CD4-positive, alpha-beta memory T cell (primary cell): ENCODE measurements around the gene CLUH. TPM values are rescaled to one million over a fixed set of nuclear protein-coding genes. Genes with fewer than 3 reads are reported as not detected.

Experiments used
- CTCF ChIA-PET: fragments of 350-600 bp; sonication (Branson Sonifier 250); formaldehyde crosslinking; loops from one replicate; lab custom pipeline; 2021; ENCODE audit warnings: inconsistent platforms; ENCODE audit not compliant: partially characterized antibody; lab: Charles Lee
- POLR2A ChIA-PET: fragments of 350-600 bp; sonication (Branson Sonifier 250); formaldehyde crosslinking; loops from one replicate; lab custom pipeline; 2021; ENCODE audit not compliant: partially characterized antibody; lab: Charles Lee
- DNase-seq, 5 donors: peaks; one replicate each; pipeline versions ENCODE4 v3.0.0 to v3.0.0-alpha.2; 2020 to 2022; ENCODE audit warnings: mixed read lengths in 1 of 5
- H3K27ac ChIP-seq: one replicate; pipeline ENCODE4 v1.7.0; 2013; ENCODE audit warnings: low read depth, low read length
- H3K27me3 ChIP-seq: 2 replicates; pipeline ENCODE4 v1.7.0; 2013; ENCODE audit warnings: mild to moderate bottlenecking, low read length, moderate library complexity; ENCODE audit not compliant: insufficient read depth
- H3K36me3 ChIP-seq: 2 replicates; pipeline ENCODE4 v1.7.0; 2013; ENCODE audit warnings: mild to moderate bottlenecking, low read length, moderate library complexity; ENCODE audit not compliant: insufficient read depth
- H3K4me1 ChIP-seq: 2 replicates; pipeline ENCODE4 v1.7.0; 2013; ENCODE audit warnings: mild to moderate bottlenecking, low read length, moderate library complexity; ENCODE audit not compliant: insufficient read depth
- H3K4me3 ChIP-seq, 2 donors: one replicate each; pipeline ENCODE4 v1.7.0; 2013; ENCODE audit warnings: low read length in 2 of 2, mild to moderate bottlenecking in 1 of 2
- H3K9me3 ChIP-seq, 2 donors: one replicate each; pipeline ENCODE4 v1.7.0; 2013; ENCODE audit warnings: low read length in 2 of 2, control low read depth in 1 of 2; ENCODE audit not compliant: control insufficient read depth in 1 of 2
- H3K27ac Mint-ChIP-seq, 7 donors: one replicate each; pipeline ENCODE4 v1.8.0; 2020 to 2021; ENCODE audit warnings: mixed read lengths in 7 of 7, mild to moderate bottlenecking in 6 of 7, inconsistent platforms in 3 of 7, moderate library complexity in 3 of 7
- H3K27me3 Mint-ChIP-seq, 2 donors: one replicate each; pipeline ENCODE4 v1.8.0; 2020 to 2021; ENCODE audit warnings: mixed read lengths in 2 of 2
- H3K36me3 Mint-ChIP-seq, 2 donors: one replicate each; pipeline ENCODE4 v1.8.0; 2020 to 2021; ENCODE audit warnings: mixed read lengths in 2 of 2, inconsistent platforms in 1 of 2, mild to moderate bottlenecking in 1 of 2
- H3K4me1 Mint-ChIP-seq, 4 donors: one replicate each; pipeline ENCODE4 v1.8.0; 2020 to 2021; ENCODE audit warnings: mixed read lengths in 4 of 4, mild to moderate bottlenecking in 1 of 4
- H3K4me3 Mint-ChIP-seq, 8 donors: one replicate each; pipeline ENCODE4 v1.8.0; 2020 to 2021; ENCODE audit warnings: mixed read lengths in 8 of 8, mild to moderate bottlenecking in 7 of 8, moderate library complexity in 6 of 8, inconsistent platforms in 3 of 8
- H3K9me3 Mint-ChIP-seq, 8 donors: one replicate each; pipeline ENCODE4 v1.8.0; 2020 to 2021; ENCODE audit warnings: mixed read lengths in 8 of 8, mild to moderate bottlenecking in 5 of 8, inconsistent platforms in 3 of 8, moderate library complexity in 1 of 8
- intact Hi-C: fragments of 100-400 bp; cut with micrococcal nuclease; formaldehyde crosslinking; loops from one replicate; pipeline ENCODE4 v1.15.1; 2023
- polyA plus RNA-seq, 2 donors: library from polyadenylated mRNA; unstranded; fragments of 300-500 nt; fragmentation: Illumina TruSeq; gene quantifications; one replicate each; pipeline ENCODE4 v1.2.3, GENCODE V29; 2021
- total RNA-seq, 2 experiments: library from RNA; stranded (reverse); gene quantifications; one replicate each; pipeline ENCODE4 v1.2.3, GENCODE V29; 2021

CLUH gene
- total and polyA plus RNA-seq, 4 experiments from 2014 or later = 5.5 to 44.1 (median 29.1) TPM

- ChIA-PET POLR2A (no interaction called here), CTCF (interaction anchor here (0.8 kb wide), 1 partner anchor 54 kb away, joined by 4 read pairs; no protein-coding TSS in a partner anchor)
- Mint-ChIP-seq H3K4me3 (no peak overlapping the region), H3K36me3 (no peaks in the 10 kb centered on the region), H3K9me3 (no peaks in the 10 kb centered on the region), H3K27me3 (peaks cover 7 to 13% of the 10 kb centered on the region in 2 donors), H3K4me1 (no peaks in the 10 kb centered on the region), H3K27ac (no peak overlapping the region)
- Histone ChIP-seq H3K9me3 (no peaks in the 10 kb centered on the region), H3K4me3 (no peak overlapping the region), H3K27ac (no peak overlapping the region), H3K4me1 (no peaks in the 10 kb centered on the region), H3K36me3 (no peaks in the 10 kb centered on the region), H3K27me3 (no peaks in the 10 kb centered on the region)
- no peak for DNase-seq
- intact Hi-C loops = no loop called here
These were observed 20.2 kb upstream of the CLUH start for GRCh38 chr17:2731807-2732206.

GRCh38 chr17:2730764-2731353 lies 19.3 kb upstream of the CLUH start:
- Mint-ChIP-seq H3K36me3 (no peaks in the 10 kb centered on the region), H3K27ac (no peak overlapping the region), H3K27me3 (peaks cover 7 to 13% of the 10 kb centered on the region in 2 donors), H3K4me3 (no peak overlapping the region), H3K9me3 (no peaks in the 10 kb centered on the region), H3K4me1 (no peaks in the 10 kb centered on the region)
- H3K36me3 ChIP-seq = no peaks in the 10 kb centered on the region
- H3K4me1 ChIP-seq = no peaks in the 10 kb centered on the region
- no peak overlapping the region for H3K4me3 ChIP-seq
- no peaks in the 10 kb centered on the region for H3K9me3 ChIP-seq
- ChIA-PET CTCF (no interaction called here), POLR2A (no interaction called here)
- intact Hi-C loops = no loop called here
- no peak overlapping the region for H3K27ac ChIP-seq
- no peak for DNase-seq
- peaks cover under 1% of the 10 kb centered on the region for H3K27me3 ChIP-seq

- Mint-ChIP-seq H3K27me3 (peaks cover 9 to 11% of the 10 kb centered on the region in 2 donors), H3K36me3 (peaks cover 0 to 4% of the 10 kb centered on the region in 2 donors), H3K4me1 (peaks cover 4 to 7% (median 5%) of the 10 kb centered on the region in 4 donors), H3K4me3 (peak overlapping the region in 6 of 8 donors; percentile 10 to 63 (median 24)), H3K9me3 (no peaks in the 10 kb centered on the region), H3K27ac (no peak overlapping the region)
- Histone ChIP-seq H3K27ac (no peak overlapping the region), H3K4me3 (no peak overlapping the region), H3K36me3 (no peaks in the 10 kb centered on the region), H3K9me3 (no peaks in the 10 kb centered on the region), H3K4me1 (peaks cover 6% of the 10 kb centered on the region), H3K27me3 (peaks cover 6% of the 10 kb centered on the region)
- ChIA-PET CTCF (interaction anchor here (1.3 to 2.1 kb wide), 2 partner anchors 26 to 112 kb away, joined by 3 to 7 read pairs; no protein-coding TSS in a partner anchor), POLR2A (interaction anchor here (0.7 to 1.1 kb wide), 3 partner anchors 12 to 323 kb away, joined by 3 read pairs; partner anchors contain the start of gene RAP1GAP2)
- intact Hi-C loops = no loop called here
- peak in 4 of 5 donors; percentile 17 to 42 (median 31) for DNase-seq
These were observed 13.2 kb upstream of the CLUH start for GRCh38 chr17:2724784-2725164.

- Histone ChIP-seq H3K36me3 (no peaks in the 10 kb centered on the region), H3K4me3 (no peak overlapping the region), H3K9me3 (no peaks in the 10 kb centered on the region), H3K4me1 (peaks cover 6% of the 10 kb centered on the region), H3K27me3 (peaks cover 6% of the 10 kb centered on the region), H3K27ac (no peak overlapping the region)
- CTCF ChIA-PET = interaction anchor here (0.6 to 2.1 kb wide), 3 partner anchors 13 to 113 kb away, joined by 3 to 7 read pairs (median 4); no protein-coding TSS in a partner anchor
- intact Hi-C loops = no loop called here
- POLR2A ChIA-PET = interaction anchor here (0.7 to 1.1 kb wide), 3 partner anchors 12 to 323 kb away, joined by 3 read pairs; partner anchors contain the start of gene RAP1GAP2
- H3K4me3 Mint-ChIP-seq = peak overlapping the region in 6 of 8 donors; percentile 26 to 71 (median 60)
- no peaks in the 10 kb centered on the region for H3K9me3 Mint-ChIP-seq
- DNase-seq = peak in 1 of 5 donors; percentile 29
- no peak overlapping the region for H3K27ac Mint-ChIP-seq
- peaks cover 9% of the 10 kb centered on the region in 2 donors for H3K27me3 Mint-ChIP-seq
- peaks cover 4 to 7% (median 5%) of the 10 kb centered on the region in 4 donors for H3K4me1 Mint-ChIP-seq
- peaks cover 0 to 4% of the 10 kb centered on the region in 2 donors for H3K36me3 Mint-ChIP-seq
These were observed 12.6 kb upstream of the CLUH start for GRCh38 chr17:2723997-2724783.

GRCh38 chr17:2723505-2723996 lies 12.0 kb upstream of the CLUH start:
- Histone ChIP-seq H3K27me3 (peaks cover 6% of the 10 kb centered on the region), H3K27ac (no peak overlapping the region), H3K4me3 (no peak overlapping the region), H3K9me3 (no peaks in the 10 kb centered on the region), H3K36me3 (no peaks in the 10 kb centered on the region), H3K4me1 (peaks cover 6% of the 10 kb centered on the region)
- no peaks in the 10 kb centered on the region for H3K9me3 Mint-ChIP-seq
- no peak overlapping the region for H3K27ac Mint-ChIP-seq
- intact Hi-C loops = no loop called here
- DNase-seq = no peak
- peaks cover 7 to 9% of the 10 kb centered on the region in 2 donors for H3K27me3 Mint-ChIP-seq
- H3K36me3 Mint-ChIP-seq = peaks cover 0 to 4% of the 10 kb centered on the region in 2 donors
- H3K4me3 Mint-ChIP-seq = peak overlapping the region in 5 of 8 donors; percentile 20 to 62 (median 29)
- H3K4me1 Mint-ChIP-seq = peaks cover 4 to 7% (median 5%) of the 10 kb centered on the region in 4 donors
- ChIA-PET CTCF (interaction anchor here (0.6 kb wide), 1 partner anchor 14 kb away, joined by 4 read pairs; no protein-coding TSS in a partner anchor), POLR2A (no interaction called here)

- POLR2A ChIA-PET = no interaction called here
- CTCF ChIA-PET = no interaction called here
- Histone ChIP-seq H3K27me3 (peaks cover 6% of the 10 kb centered on the region), H3K4me3 (no peak overlapping the region), H3K4me1 (peaks cover 6% of the 10 kb centered on the region), H3K27ac (no peak overlapping the region), H3K9me3 (no peaks in the 10 kb centered on the region), H3K36me3 (no peaks in the 10 kb centered on the region)
- Mint-ChIP-seq H3K27me3 (peaks cover 7 to 9% of the 10 kb centered on the region in 2 donors), H3K27ac (no peak overlapping the region), H3K4me3 (no peak overlapping the region), H3K4me1 (peaks cover 4 to 7% (median 5%) of the 10 kb centered on the region in 4 donors), H3K36me3 (peaks cover 0 to 4% of the 10 kb centered on the region in 2 donors), H3K9me3 (no peaks in the 10 kb centered on the region)
- intact Hi-C loops = no loop called here
- DNase-seq = no peak
These were observed 11.0 kb upstream of the CLUH start for GRCh38 chr17:2722611-2723010.

GRCh38 chr17:2721603-2722002 lies 10.0 kb upstream of the CLUH start:
- Histone ChIP-seq H3K36me3 (no peaks in the 10 kb centered on the region), H3K9me3 (no peaks in the 10 kb centered on the region), H3K4me3 (no peak overlapping the region), H3K4me1 (peaks cover 6% of the 10 kb centered on the region), H3K27ac (no peak overlapping the region), H3K27me3 (peaks cover 6% of the 10 kb centered on the region)
- H3K4me1 Mint-ChIP-seq = peaks cover 4 to 7% (median 5%) of the 10 kb centered on the region in 4 donors
- ChIA-PET CTCF (no interaction called here), POLR2A (no interaction called here)
- peak overlapping the region in 1 of 8 donors; percentile 39 for H3K4me3 Mint-ChIP-seq
- intact Hi-C loops = no loop called here
- H3K9me3 Mint-ChIP-seq = no peaks in the 10 kb centered on the region
- H3K27me3 Mint-ChIP-seq = peaks cover 5 to 6% of the 10 kb centered on the region in 2 donors
- DNase-seq = no peak
- H3K36me3 Mint-ChIP-seq = peaks cover 0 to 4% of the 10 kb centered on the region in 2 donors
- H3K27ac Mint-ChIP-seq = no peak overlapping the region
